ENCODE data around the gene HMGXB4. TPM values are rescaled to one million over a fixed set of nuclear protein-coding genes. Genes with fewer than 3 reads are reported as not detected.

Gene HMGXB4
- total RNA-seq, 1 donor from 2014 or later: 32.7 TPM

DNA sequence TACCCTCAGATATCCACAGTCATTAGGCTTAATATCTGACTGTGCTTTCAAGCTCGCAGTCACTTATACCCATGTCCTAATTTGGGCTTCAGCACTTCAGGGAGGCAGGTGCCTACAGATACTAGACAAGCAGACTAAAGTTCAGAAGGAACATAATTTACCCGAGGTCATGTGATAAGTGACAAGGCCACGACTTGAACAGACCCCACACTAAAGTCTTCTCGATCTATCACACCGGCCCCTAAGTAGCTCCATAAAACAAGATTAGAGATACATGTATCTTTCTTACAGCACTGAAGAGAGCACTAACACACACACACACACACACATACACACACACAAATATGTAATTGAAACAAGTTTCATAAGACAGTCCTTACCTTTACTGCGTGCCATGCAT, 75.0 kb downstream of the HMGXB4 start:
- TF ChIP-seq, protein P1, sequence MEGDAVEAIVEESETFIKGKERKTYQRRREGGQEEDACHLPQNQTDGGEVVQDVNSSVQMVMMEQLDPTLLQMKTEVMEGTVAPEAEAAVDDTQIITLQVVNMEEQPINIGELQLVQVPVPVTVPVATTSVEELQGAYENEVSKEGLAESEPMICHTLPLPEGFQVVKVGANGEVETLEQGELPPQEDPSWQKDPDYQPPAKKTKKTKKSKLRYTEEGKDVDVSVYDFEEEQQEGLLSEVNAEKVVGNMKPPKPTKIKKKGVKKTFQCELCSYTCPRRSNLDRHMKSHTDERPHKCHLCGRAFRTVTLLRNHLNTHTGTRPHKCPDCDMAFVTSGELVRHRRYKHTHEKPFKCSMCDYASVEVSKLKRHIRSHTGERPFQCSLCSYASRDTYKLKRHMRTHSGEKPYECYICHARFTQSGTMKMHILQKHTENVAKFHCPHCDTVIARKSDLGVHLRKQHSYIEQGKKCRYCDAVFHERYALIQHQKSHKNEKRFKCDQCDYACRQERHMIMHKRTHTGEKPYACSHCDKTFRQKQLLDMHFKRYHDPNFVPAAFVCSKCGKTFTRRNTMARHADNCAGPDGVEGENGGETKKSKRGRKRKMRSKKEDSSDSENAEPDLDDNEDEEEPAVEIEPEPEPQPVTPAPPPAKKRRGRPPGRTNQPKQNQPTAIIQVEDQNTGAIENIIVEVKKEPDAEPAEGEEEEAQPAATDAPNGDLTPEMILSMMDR (conservative IDR thresholded peaks at IDR 0.05): no peak
- Mint-ChIP-seq H3K27me3 (no peaks in the 10 kb centered on the region), H3K36me3 (peaks cover 3% of the 10 kb centered on the region), H3K9me3 (no peaks in the 10 kb centered on the region), H3K4me1 (ENCODE audit: unreplicated experiment) (peaks cover 5% of the 10 kb centered on the region), H3K27ac (no peak overlapping the region), H3K4me3 (no peak overlapping the region)
- no peak for DNase-seq (ENCODE audit: extremely low spot score, unreplicated experiment)

DNA sequence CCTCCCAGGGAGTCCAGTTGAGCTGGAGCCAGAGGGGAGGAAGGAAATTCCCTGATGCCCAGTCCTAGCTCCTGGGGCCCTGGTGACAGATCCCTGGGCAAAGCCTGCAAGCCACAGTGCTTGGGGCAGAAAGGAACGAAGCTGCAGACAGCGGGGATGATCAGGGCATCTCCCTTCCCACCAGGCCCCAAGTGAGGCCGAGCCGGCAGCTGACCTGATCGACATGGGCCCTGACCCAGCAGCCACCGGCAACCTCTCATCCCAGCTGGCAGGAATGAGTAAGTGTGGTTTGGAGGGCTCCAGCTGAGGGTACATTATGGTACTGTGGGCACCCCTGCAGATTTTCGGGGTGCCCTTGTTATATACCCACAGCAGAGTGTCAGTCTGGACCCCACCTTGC, 75.9 kb downstream of the HMGXB4 start:
- TF ChIP-seq, protein P1 (conservative IDR thresholded peaks at IDR 0.05): no peak
- Mint-ChIP-seq H3K4me3 (no peak overlapping the region), H3K27ac (no peak overlapping the region), H3K9me3 (no peaks in the 10 kb centered on the region), H3K36me3 (peaks cover 3% of the 10 kb centered on the region), H3K27me3 (no peaks in the 10 kb centered on the region), H3K4me1 (ENCODE audit: unreplicated experiment) (peaks cover 5% of the 10 kb centered on the region)
- no peak for DNase-seq (ENCODE audit: extremely low spot score, unreplicated experiment)

DNA sequence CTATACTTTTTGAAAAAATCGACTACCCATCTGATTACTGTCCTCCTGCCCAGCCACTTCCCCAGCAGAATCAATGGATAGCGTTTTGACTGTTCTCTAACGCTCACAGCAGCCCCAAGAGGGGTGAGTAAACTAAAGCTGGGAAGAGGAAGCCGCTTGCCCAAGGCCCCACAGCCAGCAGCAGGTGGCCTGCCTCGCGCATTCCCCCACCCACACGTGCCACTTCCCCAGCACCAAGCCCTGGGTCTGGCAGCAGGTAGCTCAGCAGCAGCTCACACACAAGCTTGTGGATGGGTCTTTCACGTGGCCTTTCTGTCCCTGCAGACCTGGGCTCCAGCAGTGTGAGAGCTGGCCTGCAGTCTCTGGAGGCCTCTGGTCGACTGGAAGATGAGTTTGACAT, 76.7 kb downstream of the HMGXB4 start:
- no peak for DNase-seq (ENCODE audit: extremely low spot score, unreplicated experiment)
- Mint-ChIP-seq H3K9me3 (no peaks in the 10 kb centered on the region), H3K4me1 (ENCODE audit: unreplicated experiment) (peaks cover 5% of the 10 kb centered on the region), H3K4me3 (no peak overlapping the region), H3K27me3 (no peaks in the 10 kb centered on the region), H3K27ac (no peak overlapping the region), H3K36me3 (peaks cover 3% of the 10 kb centered on the region)
- TF ChIP-seq, protein P1 (conservative IDR thresholded peaks at IDR 0.05): no peak

DNA sequence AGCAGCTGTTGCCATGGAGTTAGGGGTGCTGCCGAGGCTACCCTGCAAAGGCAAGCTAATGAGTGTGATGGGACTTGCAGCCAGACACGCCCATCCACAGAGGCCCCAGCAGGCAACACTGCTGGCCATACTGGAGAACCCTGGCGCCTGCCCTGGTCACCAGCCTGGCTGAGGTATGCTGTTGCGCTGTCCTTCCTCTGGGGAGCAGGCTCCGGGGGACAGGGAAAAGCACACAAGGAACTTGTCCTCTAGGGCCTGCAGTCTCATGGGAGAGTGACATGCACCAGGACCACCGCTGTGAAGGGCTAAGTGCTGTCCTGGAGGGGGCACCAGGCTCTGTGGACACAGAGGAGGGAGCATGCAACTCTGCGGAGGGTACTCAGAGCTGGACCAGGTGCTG, 78.2 kb downstream of the HMGXB4 start:
- Mint-ChIP-seq H3K27ac (no peak overlapping the region), H3K9me3 (no peaks in the 10 kb centered on the region), H3K4me1 (ENCODE audit: unreplicated experiment) (peaks cover 5% of the 10 kb centered on the region), H3K4me3 (no peak overlapping the region), H3K36me3 (peaks cover 5% of the 10 kb centered on the region), H3K27me3 (no peaks in the 10 kb centered on the region)
- TF ChIP-seq, protein P1 (conservative IDR thresholded peaks at IDR 0.05): no peak
- DNase-seq (ENCODE audit: extremely low spot score, unreplicated experiment): no peak

DNA sequence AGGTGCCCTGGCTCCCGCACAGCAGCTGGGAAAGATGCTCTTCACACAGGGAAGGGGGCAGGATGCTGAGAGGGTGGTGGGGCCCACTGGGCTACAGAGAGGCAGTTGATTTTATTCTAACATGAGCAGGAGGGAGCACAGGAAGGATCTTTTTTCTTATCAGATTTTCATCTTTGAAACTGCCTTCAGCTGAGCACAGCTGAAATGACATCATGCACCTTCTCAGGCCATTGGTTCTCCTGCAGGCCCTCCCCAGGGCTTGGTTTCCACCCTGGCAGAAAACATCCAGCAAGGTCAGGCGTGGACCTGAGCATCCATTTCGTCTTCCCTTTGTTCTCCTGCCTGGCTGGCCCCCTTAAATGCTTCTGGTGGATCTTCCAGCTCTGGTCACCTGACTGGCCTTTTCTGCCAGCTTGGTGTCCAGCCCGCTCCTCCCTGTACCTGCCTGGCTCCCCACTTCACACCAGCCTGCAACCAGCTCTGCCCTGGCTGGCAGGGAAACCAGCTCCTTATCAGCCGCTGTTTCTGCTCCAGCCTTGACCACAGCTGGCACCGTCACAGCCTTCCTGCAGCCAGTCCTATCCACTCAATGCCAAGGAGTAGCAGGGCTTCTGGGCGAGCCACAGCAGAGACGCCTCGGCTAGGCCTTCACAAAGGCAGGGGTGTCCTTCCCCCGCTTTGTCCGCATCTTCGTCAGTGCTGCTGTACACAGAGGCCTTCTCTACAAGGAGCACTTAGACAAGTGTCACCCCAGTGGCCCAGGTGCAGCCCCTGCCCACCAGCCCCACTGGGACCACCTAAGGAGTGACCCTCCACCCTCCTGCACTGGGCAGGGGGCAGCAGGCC, 78.9 kb downstream of the HMGXB4 start:
- DNase-seq (ENCODE audit: extremely low spot score, unreplicated experiment): no peak
- Mint-ChIP-seq H3K36me3 (peaks cover 9% of the 10 kb centered on the region), H3K27ac (no peak overlapping the region), H3K4me1 (ENCODE audit: unreplicated experiment) (peaks cover 5% of the 10 kb centered on the region), H3K27me3 (no peaks in the 10 kb centered on the region), H3K9me3 (no peaks in the 10 kb centered on the region), H3K4me3 (no peak overlapping the region)
- TF ChIP-seq, protein P1 (conservative IDR thresholded peaks at IDR 0.05): no peak

Measured in type B pancreatic cell (in vitro differentiated cells).